Measurements from ENCODE around the gene KCNV2.

KCNV2 gene

DNA sequence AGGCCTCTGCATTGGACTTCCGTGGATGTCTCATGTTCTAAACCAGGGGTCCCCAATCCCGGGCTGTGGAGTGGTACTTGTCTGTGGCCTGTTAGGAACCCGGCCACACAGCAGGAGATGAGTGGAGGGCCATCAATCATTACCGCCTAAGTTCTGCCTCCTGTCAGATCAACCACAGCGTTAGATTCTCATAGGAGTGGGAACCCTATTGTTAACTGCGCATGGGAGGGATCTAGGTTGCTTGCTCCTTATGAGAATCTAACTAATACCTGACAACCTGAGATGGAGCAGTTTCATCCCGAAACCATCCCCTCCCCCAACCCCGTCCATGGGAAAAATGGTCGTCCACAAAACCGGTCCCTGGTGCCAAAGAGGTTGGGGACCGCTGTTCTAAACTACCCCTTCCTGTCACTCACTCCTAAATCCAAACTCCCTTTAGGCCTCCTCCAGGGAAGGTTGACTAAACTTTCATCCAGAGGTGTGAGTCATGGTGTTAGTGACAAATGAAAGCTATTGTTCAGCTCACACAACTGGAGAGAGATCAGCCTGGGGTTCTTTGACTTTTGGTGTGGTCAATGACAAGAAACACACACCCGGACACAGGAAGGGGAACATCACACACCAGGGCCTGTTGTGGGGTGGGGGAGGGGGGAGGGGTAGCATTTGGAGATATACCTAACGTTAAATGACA is 9.5 kb downstream of the KCNV2 start:
- TF ChIP-seq, protein P1, sequence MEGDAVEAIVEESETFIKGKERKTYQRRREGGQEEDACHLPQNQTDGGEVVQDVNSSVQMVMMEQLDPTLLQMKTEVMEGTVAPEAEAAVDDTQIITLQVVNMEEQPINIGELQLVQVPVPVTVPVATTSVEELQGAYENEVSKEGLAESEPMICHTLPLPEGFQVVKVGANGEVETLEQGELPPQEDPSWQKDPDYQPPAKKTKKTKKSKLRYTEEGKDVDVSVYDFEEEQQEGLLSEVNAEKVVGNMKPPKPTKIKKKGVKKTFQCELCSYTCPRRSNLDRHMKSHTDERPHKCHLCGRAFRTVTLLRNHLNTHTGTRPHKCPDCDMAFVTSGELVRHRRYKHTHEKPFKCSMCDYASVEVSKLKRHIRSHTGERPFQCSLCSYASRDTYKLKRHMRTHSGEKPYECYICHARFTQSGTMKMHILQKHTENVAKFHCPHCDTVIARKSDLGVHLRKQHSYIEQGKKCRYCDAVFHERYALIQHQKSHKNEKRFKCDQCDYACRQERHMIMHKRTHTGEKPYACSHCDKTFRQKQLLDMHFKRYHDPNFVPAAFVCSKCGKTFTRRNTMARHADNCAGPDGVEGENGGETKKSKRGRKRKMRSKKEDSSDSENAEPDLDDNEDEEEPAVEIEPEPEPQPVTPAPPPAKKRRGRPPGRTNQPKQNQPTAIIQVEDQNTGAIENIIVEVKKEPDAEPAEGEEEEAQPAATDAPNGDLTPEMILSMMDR (IDR thresholded peaks at IDR 0.05; ENCODE audit: insufficient read depth, low read length, poor library complexity, severe bottlenecking) = no peak
- H3K4me3 ChIP-seq (replicated peaks; ENCODE audit: low read depth, low read length) = no peak overlapping the region
- no peaks in the 10 kb centered on the region for H3K36me3 ChIP-seq (ENCODE audit: control insufficient read depth, insufficient read depth, low read length)
- no peak for DNase-seq (ENCODE audit: extremely low read depth, insufficient read length)
- H3K27me3 ChIP-seq (replicated peaks; ENCODE audit: control insufficient read depth, insufficient read depth, low read length) = no peaks in the 10 kb centered on the region

- Histone ChIP-seq H3K36me3 (ENCODE audit: control insufficient read depth, insufficient read depth, low read length) (no peaks in the 10 kb centered on the region), H3K27me3 (replicated peaks; ENCODE audit: control insufficient read depth, insufficient read depth, low read length) (no peaks in the 10 kb centered on the region), H3K4me3 (replicated peaks; ENCODE audit: low read depth, low read length) (no peak overlapping the region)
- no peak for DNase-seq (ENCODE audit: extremely low read depth, insufficient read length)
- TF ChIP-seq, protein P1 (IDR thresholded peaks at IDR 0.05; ENCODE audit: insufficient read depth, low read length, poor library complexity, severe bottlenecking) = no peak
Measured at GRCh38 chr9:2727374-2727773, 10.1 kb downstream of the KCNV2 start.

- H3K27me3 ChIP-seq (replicated peaks; ENCODE audit: control insufficient read depth, insufficient read depth, low read length) = no peaks in the 10 kb centered on the region
Measured at GRCh38 chr9:2727966-2728613, 10.8 kb downstream of the KCNV2 start.

DNA sequence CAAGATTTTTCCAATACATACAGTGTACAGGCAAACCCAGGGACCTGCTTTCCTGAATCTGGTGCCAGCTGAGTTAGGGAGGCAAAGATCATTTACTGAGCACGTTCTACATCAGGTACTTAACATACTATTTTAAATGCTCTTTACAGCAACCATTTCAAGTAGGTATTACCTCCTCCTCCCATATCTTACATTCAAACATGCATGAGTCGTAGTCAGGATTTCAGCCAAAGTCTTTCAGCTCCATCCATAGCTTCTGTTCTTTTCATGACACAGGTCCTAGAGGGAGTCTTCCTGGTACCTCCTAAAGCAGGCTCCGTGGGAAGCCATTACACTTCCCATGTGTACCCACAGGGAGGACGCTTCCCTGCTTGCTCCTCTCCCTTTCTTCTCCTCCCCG is 11.7 kb downstream of the KCNV2 start:
- no peak for DNase-seq (ENCODE audit: extremely low read depth, insufficient read length)
- Histone ChIP-seq H3K27me3 (replicated peaks; ENCODE audit: control insufficient read depth, insufficient read depth, low read length) (no peaks in the 10 kb centered on the region), H3K36me3 (ENCODE audit: control insufficient read depth, insufficient read depth, low read length) (no peaks in the 10 kb centered on the region), H3K4me3 (replicated peaks; ENCODE audit: low read depth, low read length) (no peak overlapping the region)
- TF ChIP-seq, protein P1 (IDR thresholded peaks at IDR 0.05; ENCODE audit: insufficient read depth, low read length, poor library complexity, severe bottlenecking) = no peak

More at GRCh38 chr9:2727966-2728613, 10.8 kb downstream of the KCNV2 start:
- TF ChIP-seq, protein P1 (IDR thresholded peaks at IDR 0.05; ENCODE audit: insufficient read depth, low read length, poor library complexity, severe bottlenecking) = peak; percentile 83
- Histone ChIP-seq H3K4me3 (replicated peaks; ENCODE audit: low read depth, low read length) (no peak overlapping the region), H3K36me3 (ENCODE audit: control insufficient read depth, insufficient read depth, low read length) (no peaks in the 10 kb centered on the region)
- DNase-seq (ENCODE audit: extremely low read depth, insufficient read length) = peak; percentile 29

DNA sequence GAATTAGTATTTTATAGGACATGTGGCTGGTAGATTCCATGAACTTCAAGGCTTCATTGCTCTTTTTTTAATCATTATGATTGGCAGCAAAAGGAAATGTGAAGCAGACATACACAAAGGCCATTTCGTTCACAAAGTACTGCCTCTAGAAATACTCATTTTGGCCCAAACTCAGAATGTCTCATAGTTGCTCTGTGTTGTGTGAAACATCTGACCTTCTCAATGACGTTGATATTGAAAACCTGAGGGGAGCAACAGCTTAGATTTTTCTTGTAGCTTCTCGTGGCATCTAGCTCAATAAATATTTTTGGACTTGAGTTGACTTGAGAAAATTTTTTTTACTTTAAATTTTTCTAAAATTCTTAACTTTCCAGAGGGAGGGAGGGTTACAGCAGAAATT is 12.4 kb downstream of the KCNV2 start:
- TF ChIP-seq, protein P1 (IDR thresholded peaks at IDR 0.05; ENCODE audit: insufficient read depth, low read length, poor library complexity, severe bottlenecking) = no peak
- H3K36me3 ChIP-seq (ENCODE audit: control insufficient read depth, insufficient read depth, low read length) = no peaks in the 10 kb centered on the region
- H3K27me3 ChIP-seq (replicated peaks; ENCODE audit: control insufficient read depth, insufficient read depth, low read length) = no peaks in the 10 kb centered on the region
- DNase-seq (ENCODE audit: extremely low read depth, insufficient read length) = no peak
- H3K4me3 ChIP-seq (replicated peaks; ENCODE audit: low read depth, low read length) = no peak overlapping the region

All from GM06990 (cell line).